ENCODE results near the gene SPATA20.

Gene SPATA20

GRCh38 chr17:50541402-50541715 is 5.6 kb upstream of the SPATA20 start:
- no peak for DNase-seq

- DNase-seq: peak; percentile 96
These were observed 5.0 kb upstream of the SPATA20 start for GRCh38 chr17:50541716-50542688.

DNA sequence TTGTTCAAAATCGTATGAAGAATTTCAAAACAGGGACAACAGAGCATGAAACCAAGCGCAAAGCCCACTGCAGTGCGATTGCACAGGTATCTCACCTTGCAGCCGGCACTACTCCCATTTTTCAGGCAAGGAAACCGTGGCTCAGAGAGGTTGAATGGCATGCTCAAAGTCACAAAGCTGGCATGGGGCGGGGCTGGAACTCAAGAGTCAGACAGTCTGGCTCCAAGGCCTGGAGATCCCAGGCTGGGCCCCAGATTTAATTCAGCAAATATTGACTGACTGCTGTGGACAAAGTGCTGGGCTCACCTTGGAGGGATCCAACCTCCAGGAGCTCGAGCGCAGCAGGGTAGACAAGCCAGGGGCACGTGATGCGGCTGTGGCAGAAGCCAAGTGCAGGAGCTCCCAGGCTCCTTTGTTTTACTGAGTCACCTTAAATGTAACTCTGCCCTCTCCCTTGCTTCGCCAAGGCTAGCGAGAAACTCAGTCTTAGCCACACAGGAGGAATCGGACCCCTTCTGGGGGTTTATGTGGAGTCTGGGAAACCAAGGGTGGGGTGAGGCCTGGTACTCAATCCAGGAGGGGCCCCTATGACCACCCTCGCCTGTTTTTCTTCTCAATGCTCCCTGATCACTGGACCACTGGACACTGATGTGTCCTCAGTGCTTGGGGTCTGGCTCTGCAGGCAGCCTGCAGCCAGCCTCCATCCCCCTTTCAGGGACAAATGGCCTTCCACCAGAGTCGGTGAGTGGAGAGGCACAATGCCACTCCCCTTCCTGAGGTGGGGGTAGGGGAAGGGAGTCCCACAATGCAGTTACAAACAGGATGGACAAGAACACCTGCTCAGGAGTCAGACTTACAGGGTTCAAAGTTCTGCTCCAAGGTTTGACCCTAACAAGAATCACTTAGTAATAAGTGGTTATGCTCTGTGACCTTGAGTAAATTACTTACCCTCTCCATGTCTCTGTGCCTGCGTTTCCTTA is 3.9 kb upstream of the SPATA20 start:
- DNase-seq: no peak

DNA sequence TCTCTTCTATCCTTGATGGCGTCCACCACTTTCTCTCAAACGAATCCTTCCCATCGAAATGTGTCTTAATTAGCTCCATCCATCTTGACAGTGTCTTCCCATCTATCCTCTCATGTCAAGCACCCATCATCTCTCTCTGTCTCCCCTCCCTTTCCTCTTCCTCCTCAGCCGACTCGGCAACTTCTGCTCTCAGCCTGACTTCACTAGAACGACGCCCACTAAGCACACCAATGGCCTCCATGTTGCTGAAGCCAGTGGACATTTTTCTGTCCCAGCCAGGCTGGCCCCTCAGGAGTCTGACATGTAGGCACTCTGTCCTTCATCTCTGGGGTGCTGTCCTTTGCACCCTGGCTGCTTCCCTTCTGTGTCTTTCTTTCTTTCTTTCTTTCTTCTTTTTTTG is 2.5 kb upstream of the SPATA20 start:
- no peak for DNase-seq

DNA sequence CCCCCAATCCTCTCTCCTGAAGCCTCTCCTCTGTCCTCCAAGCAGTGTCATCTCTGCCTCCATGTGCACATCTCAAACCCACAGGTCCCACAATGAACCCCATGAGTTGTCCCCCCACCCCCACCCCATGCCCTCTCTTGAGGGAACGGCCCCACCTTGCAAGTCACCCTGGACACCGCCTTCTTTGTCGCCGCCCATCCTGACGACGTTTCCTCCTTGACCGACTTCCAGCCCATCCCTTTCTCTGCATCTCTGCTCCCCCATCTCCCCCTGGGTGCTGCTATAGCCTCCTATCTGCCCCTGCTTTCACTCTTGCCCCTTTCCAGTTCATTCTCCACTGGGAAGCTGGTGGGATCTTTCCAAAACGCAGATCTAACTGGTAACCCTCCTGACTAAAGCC is 1.7 kb upstream of the SPATA20 start:
- DNase-seq: no peak

GRCh38 chr17:50546701-50547034 is 306 bp upstream of the SPATA20 start:
- DNase-seq: no peak

GRCh38 chr17:50547736-50548083 is 736 bp downstream of the SPATA20 start:
- no peak for DNase-seq

GRCh38 chr17:50548831-50549230 is 1.9 kb downstream of the SPATA20 start:
- no peak for DNase-seq

DNA sequence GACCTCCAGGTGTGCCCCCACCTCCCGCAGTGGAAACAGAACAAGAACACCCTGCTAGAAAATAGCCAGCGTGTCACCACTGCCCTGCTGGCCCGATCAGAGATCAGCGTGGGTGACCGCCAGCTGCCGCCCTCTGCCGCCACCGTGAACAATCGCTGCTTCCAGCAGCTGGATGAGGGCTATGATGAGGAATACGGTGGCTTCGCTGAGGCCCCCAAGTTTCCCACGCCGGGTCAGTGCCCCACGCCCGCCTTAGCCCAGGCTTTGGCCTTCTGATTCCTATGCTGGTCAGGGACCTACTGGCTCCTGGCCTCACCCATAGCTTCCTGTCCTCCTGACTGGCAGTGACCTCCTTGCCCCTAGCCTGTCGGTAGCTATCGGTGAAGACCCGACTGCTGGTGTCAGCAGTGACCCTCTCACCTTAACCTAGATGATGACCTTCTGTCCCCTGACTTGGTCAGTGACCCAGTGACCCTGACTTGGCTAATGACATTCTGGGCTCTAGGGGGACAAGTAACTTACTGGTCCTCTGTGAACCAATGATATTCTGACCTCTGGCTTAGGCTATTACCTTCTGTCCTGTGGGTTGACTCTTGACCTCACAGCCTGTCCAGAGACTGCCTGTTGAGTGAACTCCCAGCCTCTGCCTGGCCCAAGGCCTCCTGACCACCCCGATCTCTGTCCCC is 2.4 kb downstream of the SPATA20 start:
- DNase-seq: no peak

DNA sequence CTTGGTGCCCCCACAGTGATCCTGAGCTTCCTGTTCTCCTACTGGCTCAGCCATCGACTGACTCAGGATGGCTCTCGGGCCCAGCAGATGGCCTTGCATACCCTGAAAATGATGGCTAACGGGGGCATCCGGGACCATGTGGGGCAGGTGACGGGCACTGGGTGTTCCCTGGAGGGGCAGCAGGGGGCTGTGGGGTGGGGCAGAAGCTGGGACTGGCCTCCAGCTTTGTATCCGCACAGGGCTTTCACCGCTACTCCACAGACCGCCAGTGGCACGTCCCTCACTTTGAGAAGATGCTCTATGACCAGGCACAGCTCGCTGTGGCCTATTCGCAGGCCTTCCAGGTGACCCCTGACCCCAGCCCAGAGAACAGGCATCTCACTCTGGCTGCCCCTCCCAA is 3.0 kb downstream of the SPATA20 start:
- no peak for DNase-seq

- peak; percentile 96 for DNase-seq
These were observed 3.9 kb downstream of the SPATA20 start for GRCh38 chr17:50550661-50551432.

DNA sequence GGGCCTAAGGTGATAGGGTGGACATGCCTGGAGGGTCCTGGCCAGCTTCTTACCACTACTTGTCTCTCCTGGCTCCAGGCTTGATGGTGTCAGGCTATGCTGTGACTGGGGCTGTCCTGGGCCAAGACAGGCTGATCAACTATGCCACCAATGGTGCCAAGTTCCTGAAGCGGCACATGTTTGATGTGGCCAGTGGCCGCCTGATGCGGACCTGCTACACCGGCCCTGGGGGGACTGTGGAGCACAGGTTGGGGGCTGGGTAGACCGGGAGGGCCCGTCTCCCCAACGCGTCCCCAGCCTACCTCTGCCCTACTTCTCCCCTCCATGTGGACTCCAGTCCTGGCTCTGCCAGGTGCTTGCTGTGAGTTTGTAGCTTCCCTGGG is 4.5 kb downstream of the SPATA20 start:
- no peak for DNase-seq

DNA sequence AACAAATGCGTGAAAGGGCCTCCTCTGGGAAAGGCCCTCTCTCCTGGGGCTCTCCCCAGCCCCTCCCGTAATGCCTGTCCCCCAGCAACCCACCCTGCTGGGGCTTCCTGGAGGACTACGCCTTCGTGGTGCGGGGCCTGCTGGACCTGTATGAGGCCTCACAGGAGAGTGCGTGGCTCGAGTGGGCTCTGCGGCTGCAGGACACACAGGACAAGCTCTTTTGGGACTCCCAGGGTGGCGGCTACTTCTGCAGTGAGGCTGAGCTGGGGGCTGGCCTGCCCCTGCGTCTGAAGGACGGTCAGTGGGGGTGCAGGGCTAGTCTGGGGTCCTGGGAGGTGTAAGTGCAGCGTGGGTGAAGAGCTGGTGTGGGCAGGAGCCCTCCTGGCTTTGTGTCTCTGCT is 4.9 kb downstream of the SPATA20 start:
- DNase-seq: no peak

- DNase-seq: no peak
These were observed 7.2 kb downstream of the SPATA20 start for GRCh38 chr17:50554201-50554600.

- DNase-seq: no peak
These were observed 9.8 kb downstream of the SPATA20 start for GRCh38 chr17:50556803-50557202.

DNA sequence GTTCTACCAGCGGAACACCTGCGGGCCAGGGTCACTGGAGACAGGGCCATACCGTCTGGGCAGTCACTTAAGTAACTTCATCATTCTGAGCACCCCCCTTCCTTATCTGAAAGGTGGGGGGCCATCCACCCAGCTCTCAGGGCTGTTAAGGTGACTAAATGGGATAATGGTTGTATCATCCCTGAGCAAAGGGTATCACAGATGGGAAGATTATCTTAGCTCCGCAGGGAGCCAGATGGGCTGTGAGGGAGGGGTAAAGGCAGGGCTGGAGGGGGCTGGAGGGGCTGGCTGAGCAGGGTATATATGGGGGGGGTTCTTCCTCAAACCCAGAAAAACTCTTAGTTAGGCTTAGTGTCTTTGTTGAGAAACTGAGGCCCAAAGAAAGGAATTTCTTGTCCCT is 10.7 kb downstream of the SPATA20 start:
- no peak for DNase-seq

DNA sequence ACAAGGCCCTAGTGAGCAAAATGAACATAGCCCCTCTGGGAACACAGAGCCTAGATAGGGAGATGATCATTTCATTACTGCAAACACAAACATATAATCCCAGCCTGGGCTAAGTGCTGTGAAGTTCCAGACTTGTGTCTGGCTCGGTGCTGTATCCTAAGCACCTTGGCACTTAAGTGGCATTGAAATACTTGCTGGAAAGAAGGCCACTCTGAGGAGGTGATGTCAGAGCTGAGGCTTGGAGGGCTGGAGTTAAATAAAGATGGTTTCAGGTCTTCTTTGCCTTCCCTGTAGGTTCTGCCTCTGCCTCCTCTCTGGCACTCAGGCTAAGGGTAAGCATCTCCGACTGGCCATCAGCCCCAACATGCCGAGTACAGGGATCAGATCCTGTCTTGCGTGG is 11.1 kb downstream of the SPATA20 start:
- no peak for DNase-seq

- no peak for DNase-seq
These were observed 11.6 kb downstream of the SPATA20 start for GRCh38 chr17:50558581-50558940.

DNA sequence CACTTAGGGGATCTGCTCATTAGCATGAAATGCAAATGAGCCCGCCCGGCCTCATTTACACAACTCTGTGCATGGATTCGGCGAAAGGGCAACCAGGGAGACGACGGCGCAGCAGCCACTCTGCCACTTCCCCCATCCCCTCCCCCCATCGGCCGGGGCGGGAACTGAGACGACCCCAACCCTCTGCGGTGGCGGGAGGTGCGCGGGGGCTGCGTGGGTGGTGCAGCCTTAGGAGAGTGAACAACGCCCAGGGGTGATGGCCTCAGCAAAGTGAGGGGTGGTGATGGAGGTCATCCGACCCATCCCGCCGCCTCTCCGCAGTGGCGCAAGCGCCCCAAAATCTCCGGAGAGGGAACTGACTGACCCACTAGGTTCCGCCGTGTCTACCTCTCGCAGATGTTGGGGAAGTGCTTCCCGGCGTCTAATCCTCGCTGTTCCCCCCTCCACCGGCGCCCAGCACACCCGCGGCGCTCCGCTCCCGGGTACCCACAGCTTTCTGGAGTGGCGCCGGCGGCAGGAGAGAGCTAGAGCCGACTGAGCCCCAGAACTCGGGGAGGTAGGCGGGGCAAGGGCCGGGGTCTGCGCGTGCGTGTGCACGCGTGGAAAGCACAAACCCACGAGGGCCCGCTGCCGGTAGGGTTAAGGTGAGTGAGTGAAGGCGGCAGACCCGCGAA is 12.1 kb downstream of the SPATA20 start:
- DNase-seq: no peak

GRCh38 chr17:50559674-50560184 is 12.8 kb downstream of the SPATA20 start:
- DNase-seq: peak; percentile 93

- DNase-seq: peak; percentile 98
These were observed 13.3 kb downstream of the SPATA20 start, which contains the start of gene CACNA1G for GRCh38 chr17:50560185-50560824. Gene CACNA1G, plus strand, starts transcription at chr17:50560715. Its CDS starts 745 bp downstream, at chr17:50561460.

All from islet precursor cell (in vitro differentiated cells).